H1 (cell line): ENCODE data around the gene MALSU1. TPM values are rescaled to one million over a fixed set of nuclear protein-coding genes. Genes with fewer than 3 reads are reported as not detected.

Experiments used
- CTCF ChIA-PET: fragments of 300-600 bp; sonication (Branson Sonifier 250); formaldehyde crosslinking; loops from one replicate; lab custom pipeline; 2021; ENCODE audit not compliant: partially characterized antibody; lab: Charles Lee
- POLR2A ChIA-PET: fragments of 300-600 bp; sonication (Branson Sonifier 250); formaldehyde crosslinking; loops from one replicate; lab custom pipeline; 2021; ENCODE audit warnings: inconsistent platforms; ENCODE audit not compliant: partially characterized antibody; lab: Charles Lee
- DNase-seq, 2 experiments: peaks; one replicate each; pipeline versions ENCODE4 v3.0.0 to v3.0.0-alpha.2; 2010 to 2022; ENCODE audit warnings: low spot score in 2 of 2, low read depth in 1 of 2, mixed read lengths in 1 of 2
- FAIRE-seq: peaks from 2 replicates; lab custom pipeline; 2011; peaks lifted over from hg19 to GRCh38; lab: Jason Lieb, UNC
- H2AFZ ChIP-seq: 2 replicates; pipeline ENCODE4 v1.8.1; 2012; ENCODE audit warnings: low read length, inconsistent platforms
- H2AK5ac ChIP-seq: 2 replicates; pipeline ENCODE4 v1.6.1; 2013; ENCODE audit warnings: low read depth, low read length
- H2BK120ac ChIP-seq: replicated peaks from 2 replicates; pipeline ENCODE3; 2013; ENCODE audit warnings: low read depth, low read length, inconsistent platforms
- H2BK12ac ChIP-seq: 2 replicates; pipeline ENCODE4 v1.6.1; 2013; ENCODE audit warnings: low read depth, low read length
- H2BK15ac ChIP-seq: 2 replicates; pipeline ENCODE4 v1.6.1; 2013; ENCODE audit warnings: low read length
- H2BK20ac ChIP-seq: 2 replicates; pipeline ENCODE4 v1.6.1; 2013; ENCODE audit warnings: low read length
- H2BK5ac ChIP-seq: 2 replicates; pipeline ENCODE4 v1.6.1; 2013; ENCODE audit warnings: low read depth, low read length
- H3K14ac ChIP-seq: 2 replicates; pipeline ENCODE4 v1.6.1; 2013; ENCODE audit warnings: inconsistent platforms; ENCODE audit not compliant: insufficient read length
- H3K18ac ChIP-seq: 2 replicates; pipeline ENCODE4 v1.6.1; 2013; ENCODE audit warnings: low read length; ENCODE audit errors: extremely low read depth
- H3K23ac ChIP-seq: 2 replicates; pipeline ENCODE4 v1.6.1; 2013; ENCODE audit warnings: inconsistent platforms; ENCODE audit not compliant: insufficient read length
- H3K23me2 ChIP-seq: 2 replicates; pipeline ENCODE4 v1.6.1; 2013; ENCODE audit warnings: low read depth, low read length
- H3K27ac ChIP-seq: 2 replicates; pipeline ENCODE4 v1.6.1; 2011; ENCODE audit warnings: low read depth, low read length, inconsistent platforms
- H3K27me3 ChIP-seq, 4 experiments: replicated peaks in 1 of 4; 1 replicate in 1 of 4; 2 replicates in 3 of 4; pipeline versions ENCODE4 v1.6.1 to v1.8.1; 2011 to 2013; ENCODE audit warnings: low read length in 3 of 4, mild to moderate bottlenecking in 3 of 4, inconsistent platforms in 2 of 4, mixed read lengths in 2 of 4, moderate library complexity in 1 of 4; ENCODE audit not compliant: control insufficient read depth in 3 of 4, insufficient read depth in 3 of 4; ENCODE audit errors: extremely low read depth in 1 of 4
- H3K36me3 ChIP-seq, 4 experiments: 2 replicates each; pipeline versions ENCODE4 v1.6.1 to v1.8.1; 2011 to 2013; ENCODE audit warnings: mild to moderate bottlenecking in 4 of 4, low read length in 3 of 4, moderate library complexity in 2 of 4, control low read depth in 1 of 4, inconsistent platforms in 1 of 4; ENCODE audit not compliant: insufficient read depth in 4 of 4, control insufficient read depth in 2 of 4
- H3K4ac ChIP-seq: replicated peaks from 2 replicates; pipeline ENCODE3; 2013; ENCODE audit warnings: low read length, low read depth, mixed read lengths, inconsistent platforms; ENCODE audit not compliant: insufficient read length
- H3K4me1 ChIP-seq, 4 experiments: replicated peaks in 1 of 4; 1 replicate in 1 of 4; 2 replicates in 3 of 4; pipeline versions ENCODE4 v1.6.1 to v1.8.1; 2011 to 2013; ENCODE audit warnings: low read length in 3 of 4, inconsistent platforms in 2 of 4, mixed read lengths in 1 of 4; ENCODE audit not compliant: insufficient read depth in 4 of 4, control insufficient read depth in 3 of 4
- H3K4me2 ChIP-seq, 2 experiments: 2 replicates each; pipeline versions ENCODE4 v1.6.1 to v1.8.1; 2011 to 2013; ENCODE audit warnings: low read depth in 2 of 2, low read length in 2 of 2, control low read depth in 1 of 2, inconsistent platforms in 1 of 2, mild to moderate bottlenecking in 1 of 2; ENCODE audit not compliant: insufficient read depth in 1 of 2
- H3K4me3 ChIP-seq, 4 experiments: fragments of 200-600, 300-600 bp in 1 of 4; sonication (generic), shearing (Covaris generic), sonication (Bioruptor Twin) in 1 of 4; 2 replicates each; pipeline versions ENCODE4 v1.5.1 to v1.8.1; 2011 to 2016; ENCODE audit warnings: low read length in 4 of 4, low read depth in 3 of 4, control low read depth in 2 of 4, inconsistent platforms in 2 of 4, mild to moderate bottlenecking in 2 of 4, mixed read lengths in 1 of 4, moderate library complexity in 1 of 4; ENCODE audit not compliant: insufficient read depth in 2 of 4; ENCODE audit errors: extremely low read depth in 1 of 4
- H3K56ac ChIP-seq: replicated peaks from 2 replicates; pipeline ENCODE3; 2013; ENCODE audit warnings: low read depth, mild to moderate bottlenecking, mixed read lengths, low read length, inconsistent platforms; ENCODE audit not compliant: insufficient read length
- H3K79me1 ChIP-seq: 2 replicates; pipeline ENCODE4 v1.6.1; 2013; ENCODE audit warnings: low read depth, low read length, control low read depth
- H3K79me2 ChIP-seq, 2 experiments: 2 replicates each; pipeline versions ENCODE4 v1.6.1 to v1.8.1; 2012 to 2013; ENCODE audit warnings: low read length in 2 of 2, mild to moderate bottlenecking in 2 of 2, inconsistent platforms in 1 of 2; ENCODE audit not compliant: insufficient read depth in 2 of 2, control insufficient read depth in 1 of 2
- H3K9ac ChIP-seq, 4 experiments: replicated peaks in 1 of 4; 1 replicate in 1 of 4; 2 replicates in 3 of 4; pipeline versions ENCODE4 v1.6.1 to v1.8.1; 2011 to 2013; ENCODE audit warnings: low read depth in 3 of 4, low read length in 3 of 4, control low read depth in 2 of 4, mild to moderate bottlenecking in 2 of 4, moderate library complexity in 2 of 4, inconsistent platforms in 1 of 4; ENCODE audit errors: extremely low read depth in 1 of 4
- H3K9me3 ChIP-seq, 2 experiments: 2 replicates each; pipeline versions ENCODE4 v1.6.1 to v1.8.1; 2012 to 2013; ENCODE audit warnings: mild to moderate bottlenecking in 2 of 2, moderate library complexity in 2 of 2, control low read depth in 1 of 2, inconsistent platforms in 1 of 2, low read depth in 1 of 2, low read length in 1 of 2, mixed read lengths in 1 of 2; ENCODE audit not compliant: insufficient read depth in 2 of 2
- H4K20me1 ChIP-seq, 2 experiments: replicated peaks in 1 of 2; 2 replicates each; pipeline versions ENCODE3 to v1.8.1; 2011 to 2013; ENCODE audit warnings: inconsistent platforms in 2 of 2, low read length in 2 of 2, mild to moderate bottlenecking in 1 of 2; ENCODE audit not compliant: insufficient read depth in 2 of 2, control insufficient read depth in 1 of 2
- H4K5ac ChIP-seq: 2 replicates; pipeline ENCODE4 v1.6.1; 2013; ENCODE audit warnings: low read length, low read depth, mixed read lengths, inconsistent platforms; ENCODE audit not compliant: insufficient read length
- H4K8ac ChIP-seq: 2 replicates; pipeline ENCODE4 v1.8.0; 2013; ENCODE audit warnings: mild to moderate bottlenecking, moderate library complexity, low read length, inconsistent platforms; ENCODE audit not compliant: insufficient read depth; ENCODE audit errors: extremely low read depth
- H4K91ac ChIP-seq: replicated peaks from 2 replicates; pipeline ENCODE3; 2013; ENCODE audit warnings: low read length, mixed read lengths, inconsistent platforms; ENCODE audit not compliant: insufficient read length
- CHD1 ChIP-seq: IDR thresholded peaks from 2 replicates; pipeline ENCODE4 v1.6.1; 2012; ENCODE audit warnings: low read depth, low read length, improper control_type of control experiment
- POLR2A ChIP-seq, 2 experiments: IDR thresholded peaks; 1 replicate in 1 of 2; 2 replicates in 1 of 2; pipeline ENCODE4 v1.6.1; 2011; ENCODE audit warnings: low read depth in 2 of 2, low read length in 2 of 2, mild to moderate bottlenecking in 2 of 2; ENCODE audit errors: control extremely low read depth in 1 of 2
- WGBS, 2 experiments: shearing (Covaris generic) in 1 of 2; methylation state at CpG; one replicate each; pipeline versions ENCODE4 v1.1.6 to v1.1.7; 2013 to 2015; ENCODE audit warnings: low lambda C conversion rate in 2 of 2, mixed read lengths in 2 of 2, inconsistent platforms in 1 of 2, low coverage in 1 of 2, missing lambda C conversion rate in 1 of 2; ENCODE audit not compliant: insufficient replicate concordance in 2 of 2, insufficient coverage in 1 of 2, insufficient read length in 1 of 2; ENCODE audit errors: extremely low coverage in 1 of 2, missing lambda C conversion rate in 1 of 2; 5-methylcytosine and 5-hydroxymethylcytosine counted together
- polyA plus RNA-seq, 7 experiments: library from polyadenylated mRNA; depleted of rRNA in 3 of 7; stranded (reverse) in 5 of 7; unstranded in 2 of 7; fragments of >200 nt in 5 of 7; fragments of 200-250 nt in 2 of 7; gene quantifications; 1 replicate in 5 of 7; 2 replicates in 1 of 7; 4 replicates in 1 of 7; pipeline versions ENCODE4 v1.2.1 to v1.2.3, GENCODE V29; 2011 to 2013; ENCODE audit warnings: missing spikeins in 2 of 7, mixed read lengths in 2 of 7
- total RNA-seq: library from RNA; stranded (reverse); fragmentation: NEBNext Ultra II Directional; extraction: Animal tissue kit (Norgen Biotek cat#: 25700); gene quantifications from 2 replicates; pipeline ENCODE4 v1.2.1, GENCODE V29; 2021

Gene MALSU1
- total and polyA plus RNA-seq, 2 of the 8 experiments (the other 6 are each of a cell fraction or from before 2014, with no cell fraction given), result 73.5 to 84.0 TPM

DNA sequence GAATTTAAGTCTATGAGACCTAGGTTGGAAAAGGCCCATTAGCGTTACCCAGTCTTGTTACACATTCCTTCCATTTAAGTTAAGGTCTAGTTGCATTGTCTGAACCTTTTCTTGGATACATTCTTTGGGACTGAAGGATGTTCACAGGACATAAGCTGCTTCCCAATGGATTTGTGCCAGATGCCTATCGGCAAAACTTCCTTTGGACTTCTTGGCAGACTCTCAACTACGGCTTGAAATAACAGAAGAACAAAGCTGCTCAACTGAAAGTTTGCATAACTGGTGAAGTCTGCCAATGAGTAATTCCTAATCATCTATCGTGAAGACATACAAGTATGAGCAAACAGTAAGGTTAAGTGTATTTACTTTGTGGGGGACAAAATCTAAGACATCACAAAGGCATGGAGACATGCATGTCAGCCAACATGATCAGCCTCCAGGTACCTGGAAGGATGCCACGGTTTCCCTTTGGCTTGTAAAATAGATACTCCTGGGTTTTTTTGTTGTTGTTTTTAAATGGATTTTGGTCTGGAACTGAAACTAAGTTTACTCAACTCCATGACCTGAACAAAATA, 35.4 kb downstream of the MALSU1 start:
- ChIA-PET POLR2A (interaction anchor here (0.6 to 1.3 kb wide), 3 partner anchors 12 to 62 kb away, joined by 3 read pairs; no protein-coding TSS in a partner anchor), CTCF (interaction anchor here (0.6 to 1.0 kb wide), 2 partner anchors 11 to 104 kb away, joined by 3 read pairs; no protein-coding TSS in a partner anchor)
- no peak overlapping the region for H2BK12ac ChIP-seq
- no peak overlapping the region for H2BK15ac ChIP-seq
- H4K8ac ChIP-seq, result no peak overlapping the region
- 97% methylated on average over 5 of the region's 5 CpGs; no CpG with 5 or more reads in 1 of the 2 experiments for WGBS, 2 experiments
- no peaks in the 10 kb centered on the region for H3K9me3 ChIP-seq
- H3K79me2 ChIP-seq, result 0 out of 4 replicates have a peak, but pooled peaks cover 0 to 3% of the 10 kb centered on the region in 2 experiments
- no peak overlapping the region for H2AFZ ChIP-seq
- no peak overlapping the region for H2AK5ac ChIP-seq
- no peaks in the 10 kb centered on the region for H3K4me1 ChIP-seq
- no peak overlapping the region for H3K4ac ChIP-seq
- no peak overlapping the region for H4K5ac ChIP-seq
- no peak overlapping the region for H3K27ac ChIP-seq
- peaks cover 3% of the 10 kb centered on the region; the same call in 1 of the 2 replicates for H3K79me1 ChIP-seq
- FAIRE-seq (no peak), DNase-seq (no peak)
- no peaks in the 10 kb centered on the region for H3K23me2 ChIP-seq
- no peak overlapping the region for H3K23ac ChIP-seq
- peaks cover 25 to 86% (median 61%) of the 10 kb centered on the region in 4 experiments for H3K36me3 ChIP-seq
- H3K18ac ChIP-seq, result no peak overlapping the region
- H3K4me3 ChIP-seq, result no peak overlapping the region
- H3K14ac ChIP-seq, result no peak overlapping the region
- H3K56ac ChIP-seq, result no peak overlapping the region
- H3K27me3 ChIP-seq, result no peaks in the 10 kb centered on the region
- TF ChIP-seq CHD1, result no peak
- TF ChIP-seq POLR2A (IDR thresholded peaks at IDR 0.05; ENCODE audit: control extremely low read depth in 1 of 2, low read depth in 2 of 2, low read length in 2 of 2), result no peak
- no peak overlapping the region for H3K4me2 ChIP-seq
- no peak overlapping the region for H2BK5ac ChIP-seq
- no peak overlapping the region for H2BK120ac ChIP-seq
- H4K91ac ChIP-seq, result no peak overlapping the region
- H2BK20ac ChIP-seq, result no peak overlapping the region
- H3K9ac ChIP-seq, result no peak overlapping the region
- peaks cover 0 to 3% of the 10 kb centered on the region in 2 experiments for H4K20me1 ChIP-seq
